CD14-positive monocyte (primary cell): ENCODE results near the gene ST7L. TPM values are rescaled to one million over a fixed set of nuclear protein-coding genes. Genes with fewer than 3 reads are reported as not detected.

Source experiments
- DNase-seq, 3 donors: peaks; one replicate each; pipeline ENCODE4 v3.0.0-alpha.2; 2011 to 2022
- H2AFZ ChIP-seq: 2 replicates; pipeline ENCODE4 v1.6.0; 2012; ENCODE audit warnings: mild to moderate bottlenecking, low read depth, low read length, inconsistent platforms; ENCODE audit not compliant: insufficient read depth, poor library complexity, severe bottlenecking
- H3K27ac ChIP-seq, 2 donors: 1 replicate in 1 of 2; 2 replicates in 1 of 2; pipeline ENCODE4 v1.5.1; 2012 to 2013; ENCODE audit warnings: low read length in 2 of 2, control low read depth in 1 of 2, inconsistent platforms in 1 of 2, low read depth in 1 of 2, mild to moderate bottlenecking in 1 of 2
- H3K27me3 ChIP-seq, 2 donors: one replicate each; pipeline versions ENCODE4 v1.6.0 to v1.6.1; 2011 to 2013; ENCODE audit warnings: low read length in 2 of 2; ENCODE audit not compliant: control insufficient read depth in 2 of 2, insufficient read depth in 2 of 2
- H3K36me3 ChIP-seq, 2 donors: replicated peaks in 1 of 2; 1 replicate in 1 of 2; 2 replicates in 1 of 2; pipeline versions ENCODE4 v1.5.1 to v1.6.1; 2012 to 2013; ENCODE audit warnings: low read length in 2 of 2, control low read depth in 1 of 2, inconsistent platforms in 1 of 2, mild to moderate bottlenecking in 1 of 2; ENCODE audit not compliant: insufficient read depth in 2 of 2, control insufficient read depth in 1 of 2
- H3K4me1 ChIP-seq, 2 donors: 1 replicate in 1 of 2; 2 replicates in 1 of 2; pipeline versions ENCODE4 v1.5.1 to v1.6.1; 2012 to 2013; ENCODE audit warnings: low read length in 2 of 2, control low read depth in 1 of 2, inconsistent platforms in 1 of 2, mild to moderate bottlenecking in 1 of 2, moderate library complexity in 1 of 2; ENCODE audit not compliant: insufficient read depth in 2 of 2, control insufficient read depth in 1 of 2
- H3K4me2 ChIP-seq: replicated peaks from 2 replicates; pipeline ENCODE3; 2012; ENCODE audit warnings: low read length, moderate library complexity, mild to moderate bottlenecking; ENCODE audit not compliant: poor library complexity, severe bottlenecking; ENCODE audit errors: extremely low read depth
- H3K4me3 ChIP-seq, 3 experiments: fragments of 200-600 bp in 1 of 3; sonication (generic) in 1 of 3; replicated peaks in 1 of 3; 1 replicate in 2 of 3; 2 replicates in 1 of 3; pipeline ENCODE4 v1.5.1; 2011 to 2013; ENCODE audit warnings: low read length in 3 of 3, mild to moderate bottlenecking in 3 of 3, control low read depth in 2 of 3, low read depth in 2 of 3, inconsistent platforms in 1 of 3, moderate library complexity in 1 of 3
- H3K79me2 ChIP-seq: 2 replicates; pipeline ENCODE4 v1.6.0; 2012; ENCODE audit warnings: mild to moderate bottlenecking, control low read depth, inconsistent platforms, low read length, moderate library complexity; ENCODE audit not compliant: insufficient read depth
- H3K9ac ChIP-seq: 2 replicates; pipeline ENCODE4 v1.6.0; 2017; ENCODE audit warnings: low read length, mild to moderate bottlenecking; ENCODE audit not compliant: insufficient read depth, poor library complexity, severe bottlenecking
- H3K9me3 ChIP-seq, 2 donors: replicated peaks in 1 of 2; 1 replicate in 1 of 2; 2 replicates in 1 of 2; pipeline versions ENCODE4 v1.5.1 to v1.6.1; 2012 to 2013; ENCODE audit warnings: low read length in 2 of 2, control low read depth in 1 of 2; ENCODE audit not compliant: control insufficient read depth in 1 of 2, insufficient read depth in 1 of 2
- H4K20me1 ChIP-seq: 2 replicates; pipeline ENCODE4 v1.6.0; 2012; ENCODE audit warnings: mild to moderate bottlenecking, low read length, control low read depth, moderate library complexity; ENCODE audit not compliant: insufficient read depth
- H3K27ac Mint-ChIP-seq, 7 donors: one replicate each; pipeline ENCODE4 v1.8.0; 2020; ENCODE audit warnings: mild to moderate bottlenecking in 7 of 7, mixed read lengths in 7 of 7, moderate library complexity in 6 of 7, inconsistent platforms in 2 of 7
- H3K27me3 Mint-ChIP-seq, 3 donors: one replicate each; pipeline ENCODE4 v1.8.0; 2021 to 2022; ENCODE audit warnings: low read depth in 3 of 3, mild to moderate bottlenecking in 3 of 3, mixed read lengths in 3 of 3, moderate library complexity in 3 of 3, inconsistent platforms in 1 of 3
- H3K36me3 Mint-ChIP-seq, 2 donors: one replicate each; pipeline ENCODE4 v1.8.0; 2020; ENCODE audit warnings: mixed read lengths in 2 of 2, inconsistent platforms in 1 of 2, mild to moderate bottlenecking in 1 of 2
- H3K4me1 Mint-ChIP-seq: one replicate; pipeline ENCODE4 v1.8.0; 2020; ENCODE audit warnings: mild to moderate bottlenecking, mixed read lengths
- H3K4me3 Mint-ChIP-seq, 2 donors: one replicate each; pipeline ENCODE4 v1.8.0; 2020; ENCODE audit warnings: mild to moderate bottlenecking in 2 of 2, mixed read lengths in 2 of 2, moderate library complexity in 1 of 2
- H3K9me3 Mint-ChIP-seq, 7 donors: one replicate each; pipeline ENCODE4 v1.8.0; 2020 to 2022; ENCODE audit warnings: mixed read lengths in 7 of 7, mild to moderate bottlenecking in 6 of 7, moderate library complexity in 6 of 7, inconsistent platforms in 2 of 7
- CTCF ChIP-seq: fragments of 200-600 bp; IDR thresholded peaks from one replicate; pipeline ENCODE4 v1.8.0; 2022; ENCODE audit warnings: antibody characterized with exemption, mild to moderate bottlenecking
- WGBS: methylation state at CpG from one replicate; pipeline ENCODE4 v1.1.5; 2013; ENCODE audit warnings: missing lambda C conversion rate; ENCODE audit not compliant: insufficient coverage; 5-methylcytosine and 5-hydroxymethylcytosine counted together
- intact Hi-C, 2 donors: fragments of 100-400 bp; cut with micrococcal nuclease; formaldehyde crosslinking; loops; one replicate each; pipeline versions ENCODE4 v1.15.0 to v1.15.1; 2023
- polyA plus RNA-seq, 3 donors: library from polyadenylated mRNA; depleted of rRNA in 1 of 3; unstranded in 2 of 3; stranded (reverse) in 1 of 3; fragments of 300-500 nt in 2 of 3; fragments of >200 nt in 1 of 3; fragmentation: Illumina TruSeq in 2 of 3; gene quantifications; 1 replicate in 2 of 3; 2 replicates in 1 of 3; pipeline ENCODE4 v1.2.3, GENCODE V29; 2012 to 2021

Gene ST7L
- polyA plus RNA-seq, 3 donors: 5.4 to 10.0 (median 6.1) TPM

DNA sequence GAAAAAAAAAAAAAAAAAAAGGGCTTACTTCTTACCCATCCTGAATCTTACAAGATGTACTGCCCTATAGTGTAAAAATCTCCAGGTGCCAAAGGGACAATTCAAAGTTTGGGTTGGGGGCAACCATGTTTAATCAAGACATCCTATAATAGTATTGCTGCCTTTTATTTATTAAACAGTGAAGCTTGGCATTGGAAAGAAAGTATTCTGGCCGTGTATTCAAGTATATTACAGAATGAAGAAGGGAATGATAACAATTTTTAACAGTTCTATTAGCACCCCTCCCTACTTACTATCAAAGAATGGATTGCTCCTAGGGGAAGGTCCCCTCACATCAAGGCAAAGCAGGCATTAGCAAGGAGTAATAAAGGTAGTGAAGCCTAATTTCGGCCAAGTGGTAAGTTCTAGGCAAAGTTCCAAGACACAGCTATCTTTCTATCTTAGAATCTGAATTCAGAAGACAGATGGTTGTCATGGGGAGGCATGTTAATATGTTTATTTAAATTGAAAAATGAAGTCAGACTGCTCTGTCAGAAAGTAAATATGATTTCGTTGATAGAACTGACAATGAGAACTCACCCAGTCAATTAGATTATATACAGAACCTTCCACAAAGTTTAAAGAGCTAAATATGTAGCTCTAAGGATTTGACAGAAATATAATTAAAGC lies 24.6 kb downstream of the ST7L start:
- Histone ChIP-seq H3K4me1 (peaks cover 0 to 3% of the 10 kb centered on the region in 2 donors), H3K4me2 (no peak overlapping the region), H3K4me3 (no peak overlapping the region), H3K9ac (no peak overlapping the region), H3K36me3 (peaks cover 22 to 56% of the 10 kb centered on the region in 2 donors), H2AFZ (no peak overlapping the region), H3K27ac (no peak overlapping the region), H4K20me1 (no peaks in the 10 kb centered on the region), H3K27me3 (no peaks in the 10 kb centered on the region), H3K79me2 (no peaks in the 10 kb centered on the region), H3K9me3 (peaks cover 0 to 3% of the 10 kb centered on the region in 2 donors)
- Mint-ChIP-seq H3K9me3 (peaks cover 0 to 5% (median 0%) of the 10 kb centered on the region in 7 donors), H3K4me3 (no peak overlapping the region), H3K4me1 (peaks cover 4% of the 10 kb centered on the region), H3K27me3 (peaks cover 0 to 3% (median 0%) of the 10 kb centered on the region in 3 donors), H3K36me3 (peaks cover 21 to 47% of the 10 kb centered on the region in 2 donors), H3K27ac (no peak overlapping the region)
- no peak for DNase-seq
- intact Hi-C loops: no loop called here
- no CpG with 5 or more reads among the region's 3 CpGs for WGBS
- TF ChIP-seq CTCF: no peak

- no peak overlapping the region for H2AFZ ChIP-seq
- H3K9me3 Mint-ChIP-seq: peaks cover 0 to 5% (median 0%) of the 10 kb centered on the region in 7 donors
- H3K27me3 ChIP-seq: no peaks in the 10 kb centered on the region
- intact Hi-C loops: no loop called here
- no peak for DNase-seq
- peaks cover 10 to 33% of the 10 kb centered on the region in 2 donors for H3K36me3 ChIP-seq
- WGBS: 100% methylated on average over 1 of the region's 1 CpG
- H3K4me2 ChIP-seq: no peak overlapping the region
- H3K9ac ChIP-seq: no peak overlapping the region
- H3K27ac Mint-ChIP-seq: no peak overlapping the region
- H3K4me1 Mint-ChIP-seq: no peaks in the 10 kb centered on the region
- no peak overlapping the region for H3K4me3 ChIP-seq
- H3K79me2 ChIP-seq: no peaks in the 10 kb centered on the region
- H3K36me3 Mint-ChIP-seq: peaks cover 22 to 42% of the 10 kb centered on the region in 2 donors
- no peak for TF ChIP-seq CTCF
- H3K27ac ChIP-seq: no peak overlapping the region
- H3K27me3 Mint-ChIP-seq: no peaks in the 10 kb centered on the region
- no peak overlapping the region for H3K4me3 Mint-ChIP-seq
- H4K20me1 ChIP-seq: no peaks in the 10 kb centered on the region
- H3K4me1 ChIP-seq: no peaks in the 10 kb centered on the region
- peaks cover 0 to 3% of the 10 kb centered on the region in 2 donors for H3K9me3 ChIP-seq
Observed at GRCh38 chr1:112589766-112590165, 29.2 kb downstream of the ST7L start.
